Measurements from ENCODE around the gene RC3H2.
A peak's percentile ranks its signal among the peaks of the same experiment; 100 is the strongest.
"Not testable (repeated sequence)": the region's sequence is repeated elsewhere in the genome, so short reads cannot be mapped to it uniquely, and the experiment has no call there.

RC3H2 gene

GRCh38 chr9:122845116-122845515, 60.0 kb downstream of the RC3H2 start:
- DNase-seq (ENCODE audit: low read depth in 1 of 2, low spot score in 1 of 2): no peak

- DNase-seq (ENCODE audit: low read depth in 1 of 2, low spot score in 1 of 2): no peak
Measured at GRCh38 chr9:122844137-122844536, 61.0 kb downstream of the RC3H2 start.

GRCh38 chr9:122841501-122841900, 63.7 kb downstream of the RC3H2 start:
- no peak for DNase-seq (ENCODE audit: low read depth in 1 of 2, low spot score in 1 of 2)

- not testable (repeated sequence) for DNase-seq (ENCODE audit: low read depth in 1 of 2, low spot score in 1 of 2)
Measured at GRCh38 chr9:122838441-122838840, 66.7 kb downstream of the RC3H2 start.

GRCh38 chr9:122837266-122837850, 67.8 kb downstream of the RC3H2 start:
- DNase-seq (ENCODE audit: low read depth in 1 of 2, low spot score in 1 of 2): no peak

- no peak for DNase-seq (ENCODE audit: low read depth in 1 of 2, low spot score in 1 of 2)
Measured at GRCh38 chr9:122835313-122835731, 69.8 kb downstream of the RC3H2 start.

- no peak for DNase-seq (ENCODE audit: low read depth in 1 of 2, low spot score in 1 of 2)
Measured at GRCh38 chr9:122832194-122832593, 73.0 kb downstream of the RC3H2 start.

GRCh38 chr9:122828965-122829284, 76.2 kb downstream of the RC3H2 start:
- DNase-seq (ENCODE audit: low read depth in 1 of 2, low spot score in 1 of 2): not testable (repeated sequence)

- no peak for DNase-seq (ENCODE audit: low read depth in 1 of 2, low spot score in 1 of 2)
Measured at GRCh38 chr9:122827761-122828093, 77.4 kb downstream of the RC3H2 start.

GRCh38 chr9:122822938-122823337, 82.2 kb downstream of the RC3H2 start:
- no peak for DNase-seq (ENCODE audit: low read depth in 1 of 2, low spot score in 1 of 2)

GRCh38 chr9:122822056-122822455, 83.1 kb downstream of the RC3H2 start:
- DNase-seq (ENCODE audit: low read depth in 1 of 2, low spot score in 1 of 2): no peak

- DNase-seq (ENCODE audit: low read depth in 1 of 2, low spot score in 1 of 2): no peak
Measured at GRCh38 chr9:122821278-122821943, 83.7 kb downstream of the RC3H2 start.

GRCh38 chr9:122820490-122820845, 84.7 kb downstream of the RC3H2 start:
- DNase-seq (ENCODE audit: low read depth in 1 of 2, low spot score in 1 of 2): no peak

GRCh38 chr9:122819791-122820489, 85.2 kb downstream of the RC3H2 start:
- no peak for DNase-seq (ENCODE audit: low read depth in 1 of 2, low spot score in 1 of 2)

- no peak for DNase-seq (ENCODE audit: low read depth in 1 of 2, low spot score in 1 of 2)
Measured at GRCh38 chr9:122819326-122819725, 85.8 kb downstream of the RC3H2 start.

GRCh38 chr9:122816163-122816867, 88.8 kb downstream of the RC3H2 start:
- DNase-seq (ENCODE audit: low read depth in 1 of 2, low spot score in 1 of 2): peak in 1 of 2 donors; percentile 16

GRCh38 chr9:122815544-122815943, 89.6 kb downstream of the RC3H2 start:
- DNase-seq (ENCODE audit: low read depth in 1 of 2, low spot score in 1 of 2): no peak

- no peak for DNase-seq (ENCODE audit: low read depth in 1 of 2, low spot score in 1 of 2)
Measured at GRCh38 chr9:122814545-122814944, 90.6 kb downstream of the RC3H2 start.

GRCh38 chr9:122812736-122813135, 92.4 kb downstream of the RC3H2 start:
- DNase-seq (ENCODE audit: low read depth in 1 of 2, low spot score in 1 of 2): no peak

GRCh38 chr9:122810306-122810946, 94.7 kb downstream of the RC3H2 start:
- peak; percentile 42 to 59 for DNase-seq (ENCODE audit: low read depth in 1 of 2, low spot score in 1 of 2)

GRCh38 chr9:122809261-122809660, 95.9 kb downstream of the RC3H2 start:
- DNase-seq (ENCODE audit: low read depth in 1 of 2, low spot score in 1 of 2): not testable (repeated sequence)

GRCh38 chr9:122808141-122808540, 97.0 kb downstream of the RC3H2 start:
- no peak for DNase-seq (ENCODE audit: low read depth in 1 of 2, low spot score in 1 of 2)

Measured in stimulated activated CD4-positive, alpha-beta T cell treated with anti-CD3 and anti-CD28 coated beads, Interleukin-15, amount 100 ng/mL, for 1 hour (primary cell).